ENCODE measurements around the gene NPAS3. TPM values are rescaled to one million over a fixed set of nuclear protein-coding genes. Genes with fewer than 3 reads are reported as not detected.

NPAS3 gene
- total and polyA plus RNA-seq, 2 of the 8 experiments (the other 6 are each of a cell fraction or from before 2014, with no cell fraction given), result 0.11 to 0.60 TPM

DNA sequence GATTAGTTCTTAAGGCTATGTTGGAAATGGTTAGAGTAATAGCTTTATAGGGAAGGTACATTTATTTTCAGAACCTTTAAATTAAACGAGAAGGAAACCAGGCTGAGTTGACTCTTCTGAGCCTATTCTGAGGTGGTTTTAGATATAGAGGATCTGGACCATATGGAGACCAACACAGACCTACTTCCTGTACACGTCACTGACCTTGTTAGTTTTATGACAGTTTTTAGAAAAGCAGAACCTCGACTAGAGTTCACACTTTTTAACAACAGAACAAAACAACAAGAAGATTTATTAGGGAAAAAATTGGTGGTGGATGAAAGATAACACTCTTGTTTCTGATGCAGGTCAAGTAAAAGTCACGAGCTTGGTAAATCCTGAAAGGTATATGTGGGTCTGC is 107.1 kb downstream of the NPAS3 start:
- H3K4ac ChIP-seq (replicated peaks; ENCODE audit: insufficient read length, low read depth, low read length), result no peak overlapping the region
- H3K56ac ChIP-seq (replicated peaks; ENCODE audit: insufficient read length, low read depth, low read length), result no peak overlapping the region
- no peak overlapping the region for H2BK120ac ChIP-seq (replicated peaks; ENCODE audit: low read depth, low read length)
- no peak overlapping the region for H4K8ac ChIP-seq (ENCODE audit: extremely low read depth, insufficient read depth, low read length)
- peaks cover 0 to 5% of the 10 kb centered on the region in 2 experiments; a peak in 1 of 4 replicates for H3K9me3 ChIP-seq (ENCODE audit: insufficient read depth in 2 of 2, low read depth in 1 of 2, low read length in 1 of 2)
- H4K20me1 ChIP-seq (replicated peaks in 1 of 2; ENCODE audit: control insufficient read depth in 1 of 2, insufficient read depth in 2 of 2, low read length in 2 of 2), result no peaks in the 10 kb centered on the region
- no peak overlapping the region for H3K27ac ChIP-seq (ENCODE audit: low read depth, low read length)
- H3K14ac ChIP-seq (ENCODE audit: insufficient read length), result no peak overlapping the region
- H4K91ac ChIP-seq (replicated peaks; ENCODE audit: insufficient read length, low read length), result no peak overlapping the region
- no peak overlapping the region for H2BK20ac ChIP-seq (ENCODE audit: low read length)
- H2AFZ ChIP-seq (ENCODE audit: low read length), result no peak overlapping the region
- 95% methylated on average over 4 of the region's 4 CpGs; no CpG with 5 or more reads in 1 of the 2 experiments for WGBS, 2 experiments (ENCODE audit: extremely low coverage in 1 of 2, insufficient coverage in 1 of 2, insufficient read length in 1 of 2, insufficient replicate concordance in 2 of 2, low coverage in 1 of 2, low lambda C conversion rate in 2 of 2, missing lambda C conversion rate in 1 of 2)
- no peaks in the 10 kb centered on the region for H3K4me1 ChIP-seq (replicated peaks in 1 of 4; ENCODE audit: control insufficient read depth in 3 of 4, insufficient read depth in 4 of 4, low read length in 3 of 4)
- H3K79me2 ChIP-seq (ENCODE audit: control insufficient read depth in 1 of 2, insufficient read depth in 2 of 2, low read length in 2 of 2), result no peaks in the 10 kb centered on the region
- H2BK12ac ChIP-seq (ENCODE audit: low read depth, low read length), result no peak overlapping the region
- H4K5ac ChIP-seq (ENCODE audit: insufficient read length, low read depth, low read length), result no peak overlapping the region
- H3K9ac ChIP-seq (replicated peaks in 1 of 4; ENCODE audit: extremely low read depth in 1 of 4, low read depth in 3 of 4, low read length in 3 of 4), result no peak overlapping the region
- CTCF ChIA-PET (ENCODE audit: partially characterized antibody), result interaction anchor here (0.6 kb wide), 1 partner anchor 761 kb away, joined by 3 read pairs; no protein-coding TSS in a partner anchor
- H2BK5ac ChIP-seq (ENCODE audit: low read depth, low read length), result no peak overlapping the region
- TF ChIP-seq CEBPB (IDR thresholded peaks at IDR 0.05; ENCODE audit: low read depth, low read length), result no peak
- no peak for TF ChIP-seq HDAC6 (IDR thresholded peaks at IDR 0.05; ENCODE audit: low read depth, low read length)
- no peak for TF ChIP-seq CTCF (IDR thresholded peaks at IDR 0.05; ENCODE audit: control extremely low read depth in 1 of 3, insufficient read depth in 1 of 3, low read depth in 1 of 3, low read length in 3 of 3)
- TF ChIP-seq SP4 (IDR thresholded peaks at IDR 0.05; ENCODE audit: low read length), result no peak
- no peak for TF ChIP-seq TAF1 (IDR thresholded peaks at IDR 0.05; ENCODE audit: low read depth, low read length)
- no peak for TF ChIP-seq RXRA (IDR thresholded peaks at IDR 0.05; ENCODE audit: insufficient read depth, low read depth, low read length)
- no peak for TF ChIP-seq SIX5 (IDR thresholded peaks at IDR 0.05; ENCODE audit: low read depth, low read length)
- no peak overlapping the region for H3K18ac ChIP-seq (ENCODE audit: extremely low read depth, low read length)
- no peak overlapping the region for H2BK15ac ChIP-seq (ENCODE audit: low read length)
- H3K4me2 ChIP-seq (ENCODE audit: insufficient read depth in 1 of 2, low read depth in 2 of 2, low read length in 2 of 2), result no peak overlapping the region
- H2AK5ac ChIP-seq (ENCODE audit: low read depth, low read length), result no peak overlapping the region
- H3K36me3 ChIP-seq (ENCODE audit: control insufficient read depth in 2 of 4, insufficient read depth in 4 of 4, low read length in 3 of 4), result no peaks in the 10 kb centered on the region; a peak in 1 of 8 replicates
- H3K27me3 ChIP-seq (replicated peaks in 1 of 4; ENCODE audit: control insufficient read depth in 3 of 4, extremely low read depth in 1 of 4, insufficient read depth in 3 of 4, low read length in 3 of 4), result no peaks in the 10 kb centered on the region
- POLR2A ChIA-PET (ENCODE audit: partially characterized antibody), result no interaction called here
- no peak overlapping the region for H3K23ac ChIP-seq (ENCODE audit: insufficient read length)
- DNase-seq (ENCODE audit: low read depth in 1 of 2, low spot score in 2 of 2) (no peak), FAIRE-seq (no peak)
- no peaks in the 10 kb centered on the region for H3K23me2 ChIP-seq (ENCODE audit: low read depth, low read length)
- no peaks in the 10 kb centered on the region for H3K79me1 ChIP-seq (ENCODE audit: low read depth, low read length)
- no peak overlapping the region for H3K4me3 ChIP-seq (ENCODE audit: extremely low read depth in 1 of 4, insufficient read depth in 2 of 4, low read depth in 3 of 4, low read length in 4 of 4)

Measured in H1 (cell line).